SK-N-DZ (cell line): Measurements from ENCODE around the gene CHAF1B.
"Not testable (repeated sequence)": the region's sequence is repeated elsewhere in the genome, so short reads cannot be mapped to it uniquely, and the experiment has no call there.

Experiments
- DNase-seq: peaks from one replicate; pipeline ENCODE4 v3.0.0-alpha.2; 2015; ENCODE audit warnings: low spot score

Gene CHAF1B

DNA sequence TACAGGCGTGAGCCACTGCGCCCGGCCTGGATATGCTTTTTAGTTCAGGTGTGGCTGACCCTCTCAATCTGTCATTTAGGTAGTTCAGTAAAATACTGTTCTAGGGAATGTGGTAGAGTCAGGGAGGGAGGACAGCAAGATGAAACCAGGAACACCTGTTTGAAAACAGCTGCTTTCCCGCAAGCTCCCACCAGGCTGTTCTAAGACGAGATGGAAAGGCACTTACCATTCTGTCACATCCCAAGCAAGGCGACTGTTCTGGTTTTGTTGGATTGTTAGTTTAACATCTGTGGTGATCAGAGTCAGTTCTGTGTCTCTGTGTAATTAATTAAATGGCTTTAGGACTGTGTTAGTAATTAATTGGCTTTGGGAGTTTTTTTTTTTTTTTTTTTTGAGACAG lies 2.9 kb downstream of the CHAF1B start:
- DNase-seq = no peak

DNA sequence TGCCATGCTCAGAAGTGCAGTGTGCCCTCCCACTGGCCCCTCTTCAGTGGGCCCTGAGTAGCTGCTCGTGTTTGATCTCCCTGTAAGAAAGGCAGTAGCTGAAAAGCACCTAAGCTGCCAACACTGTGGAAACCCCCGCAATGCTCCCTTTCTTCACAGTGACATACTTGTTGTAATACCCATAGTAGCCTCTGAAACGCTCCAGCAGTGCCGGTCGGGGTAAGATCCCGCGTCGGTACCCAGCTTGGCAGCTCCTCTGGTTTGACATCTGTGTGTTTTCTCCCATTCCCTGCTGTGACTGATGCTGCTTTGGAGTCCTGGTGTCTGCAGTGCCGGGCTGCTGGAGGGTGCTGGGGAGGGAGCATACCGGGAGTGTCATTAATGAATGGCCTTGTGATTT lies 3.6 kb downstream of the CHAF1B start:
- no peak for DNase-seq

DNA sequence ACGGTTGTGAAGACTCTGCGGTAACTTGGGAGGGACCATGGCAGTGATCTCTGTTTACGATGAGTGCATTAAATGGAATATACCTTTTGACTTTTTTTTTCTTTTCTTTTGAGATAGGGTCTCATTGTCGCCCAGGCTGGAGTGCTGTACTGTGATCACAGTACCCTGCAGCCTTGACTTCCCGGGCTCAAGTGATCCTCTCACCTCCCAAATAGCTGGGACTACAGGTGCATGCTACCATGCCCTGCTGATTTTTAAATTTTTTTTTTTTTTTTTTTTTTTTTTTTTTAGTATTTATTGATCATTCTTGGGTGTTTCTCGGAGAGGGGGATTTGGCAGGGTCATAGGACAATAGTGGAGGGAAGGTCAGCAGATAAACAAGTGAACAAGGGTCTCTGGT lies 6.5 kb downstream of the CHAF1B start:
- not testable (repeated sequence) for DNase-seq

DNA sequence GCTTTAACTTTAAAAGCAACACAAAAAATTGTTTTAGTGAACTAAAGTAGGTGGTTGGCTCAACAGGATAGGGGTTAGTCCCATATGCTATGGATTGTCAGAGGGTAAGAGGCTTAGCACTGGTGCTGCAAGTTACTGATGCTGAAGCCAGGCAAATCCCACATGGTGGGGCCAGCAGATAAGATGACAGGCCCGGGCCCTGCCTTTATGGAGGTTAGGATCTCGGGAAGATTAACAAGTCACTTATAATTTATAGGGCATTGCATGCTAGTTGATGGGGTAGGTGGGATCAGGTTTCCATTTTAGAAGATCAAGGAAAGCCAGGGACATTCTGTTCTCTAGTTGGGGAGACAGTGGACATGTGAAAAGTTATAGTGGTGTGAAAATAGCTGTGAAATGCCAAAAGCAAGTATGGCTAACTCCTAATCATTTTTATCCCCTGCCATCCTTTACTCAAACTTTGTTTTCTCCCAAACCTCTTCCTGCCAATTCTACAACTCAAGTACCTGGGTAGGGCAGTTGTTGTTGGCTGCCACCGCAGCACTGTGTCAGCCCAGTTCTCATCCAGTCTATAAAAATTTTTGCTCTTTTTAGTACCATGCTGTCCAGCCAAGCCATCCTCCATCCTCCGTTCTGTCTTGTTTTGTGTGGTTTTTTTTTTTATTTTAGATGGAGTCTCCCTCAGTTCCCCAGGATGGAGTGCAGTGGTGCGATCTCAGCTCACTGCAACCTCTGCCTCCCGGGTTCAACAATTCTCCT lies 10.3 kb downstream of the CHAF1B start:
- no peak for DNase-seq

DNA sequence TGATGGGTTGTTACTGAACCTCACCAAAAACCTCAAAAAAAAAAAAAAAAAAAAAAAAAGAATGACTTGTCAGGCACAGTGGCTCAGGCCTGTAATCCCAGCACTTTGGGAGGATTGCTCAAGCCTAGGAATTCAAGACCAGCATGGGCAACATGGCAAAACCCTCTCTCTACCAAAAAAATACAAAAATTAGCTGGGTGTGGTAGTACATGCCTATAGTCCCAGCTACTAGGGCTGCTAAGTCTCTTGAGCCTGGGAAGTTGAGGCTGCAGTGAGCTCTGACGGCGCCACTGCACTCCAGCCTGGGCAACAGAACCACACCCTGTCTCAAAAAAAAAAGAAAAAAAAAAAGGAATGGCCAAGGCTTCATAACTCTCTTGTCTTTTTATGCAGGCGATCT lies 11.1 kb downstream of the CHAF1B start:
- DNase-seq = no peak

DNA sequence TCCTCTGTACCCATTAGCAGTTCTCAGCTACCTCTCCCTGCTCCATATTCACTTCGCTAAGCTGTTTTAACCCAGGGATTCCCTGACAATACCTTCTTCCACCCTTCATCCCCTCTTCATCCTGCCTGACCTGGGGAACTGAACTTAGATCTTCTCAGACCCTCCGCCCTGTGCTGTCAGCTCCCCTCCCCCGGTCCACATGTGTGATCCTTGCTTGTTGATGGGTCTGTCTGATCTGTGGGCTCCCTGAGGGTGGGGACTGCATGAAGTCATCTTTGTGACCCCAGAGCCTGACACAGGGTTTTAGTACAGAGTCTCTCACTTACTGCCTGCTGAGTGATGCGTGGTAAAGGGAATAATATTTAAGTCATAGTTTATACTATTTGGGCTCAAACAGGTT lies 11.8 kb downstream of the CHAF1B start:
- DNase-seq = no peak

DNA sequence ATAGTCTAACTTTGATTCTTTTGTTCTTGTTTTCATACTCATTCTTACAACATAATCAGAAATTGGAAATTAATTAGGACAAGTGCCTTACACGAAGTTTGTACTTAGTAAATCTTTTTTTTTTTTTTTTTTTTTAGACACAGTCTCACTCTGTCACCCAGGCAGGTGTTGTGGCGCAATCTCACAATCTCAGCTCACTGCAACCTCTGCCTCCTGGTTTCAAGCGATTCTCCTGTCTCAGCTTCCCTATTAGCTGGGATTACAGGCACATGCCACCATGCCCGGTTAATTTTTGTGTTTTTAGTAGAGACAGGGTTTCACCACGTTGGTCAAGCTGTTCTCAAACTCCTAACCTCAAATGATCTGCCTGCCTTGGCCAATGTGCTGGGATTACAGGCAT lies 12.4 kb downstream of the CHAF1B start:
- DNase-seq = no peak

DNA sequence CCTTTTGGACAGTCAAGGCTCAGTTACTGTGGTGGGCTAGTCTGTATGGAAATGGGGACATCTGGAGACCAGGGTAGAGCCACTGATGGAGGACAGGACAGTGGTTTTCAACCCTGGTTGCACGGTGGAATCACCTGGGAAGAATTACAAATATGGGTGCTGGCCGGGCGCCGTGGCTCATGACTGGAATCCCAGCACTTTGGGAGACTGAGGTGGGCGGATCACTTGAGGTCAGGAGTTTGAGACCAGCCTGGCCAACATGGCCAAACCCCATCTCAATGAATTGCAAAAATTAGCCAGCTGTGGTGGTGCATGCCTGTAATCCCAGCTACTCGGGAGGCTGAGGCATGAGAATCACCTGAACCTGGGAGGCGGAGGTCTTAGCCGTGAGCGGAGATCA lies 14.5 kb downstream of the CHAF1B start:
- not testable (repeated sequence) for DNase-seq

DNA sequence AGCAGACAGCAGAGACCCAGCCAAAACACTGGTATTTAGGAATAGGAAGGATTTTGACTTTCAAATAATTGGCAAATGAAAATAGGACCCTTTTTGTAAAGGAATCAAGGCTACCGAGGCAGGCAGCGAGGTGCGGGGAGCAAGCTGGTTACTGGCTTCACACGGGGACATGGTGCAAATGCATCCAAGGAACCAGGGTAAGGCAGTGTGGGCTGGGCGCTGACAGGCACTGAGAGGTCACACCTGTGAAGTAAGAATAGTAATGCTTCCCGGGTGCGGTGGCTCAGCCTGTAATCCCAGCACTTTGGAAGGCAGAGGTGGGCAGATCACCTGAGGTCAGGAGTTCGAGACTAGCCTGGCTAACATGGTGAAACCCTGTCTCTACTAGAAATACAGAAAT lies 15.5 kb downstream of the CHAF1B start:
- DNase-seq = no peak

DNA sequence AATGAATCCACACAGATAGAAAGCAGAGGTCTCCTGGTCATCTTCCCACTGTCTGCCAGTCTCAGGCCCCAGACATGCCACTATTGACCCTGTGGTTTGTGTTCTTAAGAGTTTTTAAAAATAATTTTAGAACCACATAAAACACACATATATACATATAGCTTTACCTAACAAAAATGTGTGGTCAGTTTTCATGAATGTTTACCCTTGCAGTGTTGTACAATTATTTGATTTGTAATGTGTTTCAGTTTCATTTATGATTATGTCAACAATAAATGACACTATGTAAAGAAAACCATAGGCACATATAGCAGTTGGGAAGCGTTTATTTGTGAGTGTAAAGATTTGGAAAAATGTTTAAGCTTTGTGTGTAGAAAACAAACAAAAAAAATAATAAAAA lies 17.1 kb downstream of the CHAF1B start:
- DNase-seq = no peak

DNA sequence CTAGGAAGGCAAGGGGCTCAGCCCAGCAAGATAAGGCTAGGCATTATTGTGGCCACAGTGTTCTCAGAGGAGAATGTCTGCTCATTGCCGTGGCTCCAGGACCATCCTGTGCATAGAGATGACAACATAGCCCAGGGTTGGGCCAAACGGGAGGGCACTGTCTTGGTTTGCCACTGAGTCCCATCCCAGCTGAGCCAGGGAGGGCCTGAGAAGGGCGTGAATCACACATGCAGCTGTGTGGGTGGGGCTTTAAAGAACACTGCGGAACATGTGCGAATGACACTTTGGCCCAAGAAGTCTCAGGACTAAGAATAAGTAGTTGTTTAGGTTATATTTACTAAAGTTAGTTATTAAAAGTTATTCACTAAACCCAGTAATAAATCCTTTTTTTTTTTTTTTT lies 18.5 kb downstream of the CHAF1B start:
- no peak for DNase-seq

DNA sequence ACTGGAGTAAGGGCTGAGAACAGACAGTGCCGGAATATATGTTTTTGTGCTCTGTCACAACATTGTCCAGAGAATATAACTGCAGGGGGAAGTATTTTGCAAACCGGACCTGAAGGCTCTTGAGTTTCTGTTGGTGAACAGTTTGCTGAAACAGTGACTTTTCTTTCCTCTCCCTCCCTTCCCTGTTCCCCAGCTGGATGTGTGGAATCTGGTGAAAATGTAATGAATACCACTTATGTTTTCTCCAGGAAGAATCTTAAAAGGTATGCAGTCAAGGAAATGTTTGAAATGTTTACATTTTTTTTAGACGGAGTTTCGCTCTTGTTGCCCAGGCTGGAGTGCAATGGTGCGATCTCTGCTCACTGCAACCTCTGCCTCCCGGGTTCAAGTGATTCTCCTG lies 23.4 kb downstream of the CHAF1B start:
- no peak for DNase-seq

DNA sequence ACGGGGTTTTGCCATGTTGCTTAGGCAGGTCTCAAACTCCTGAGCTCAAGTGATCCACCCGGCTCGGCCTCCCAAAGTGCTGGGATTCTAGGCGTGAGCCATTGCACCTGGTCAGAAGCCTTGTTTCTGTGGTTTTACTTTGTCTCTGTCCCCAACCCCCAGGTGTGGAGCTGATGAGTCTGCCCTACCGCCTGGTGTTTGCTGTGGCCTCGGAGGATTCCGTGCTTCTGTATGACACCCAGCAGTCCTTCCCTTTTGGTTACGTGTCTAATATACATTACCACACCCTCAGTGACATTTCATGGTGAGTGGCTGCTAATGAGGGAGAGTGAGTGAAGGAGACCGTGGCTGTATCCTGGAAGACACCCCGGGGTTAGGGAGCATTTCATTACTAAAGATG lies 26.1 kb downstream of the CHAF1B start:
- no peak for DNase-seq

DNA sequence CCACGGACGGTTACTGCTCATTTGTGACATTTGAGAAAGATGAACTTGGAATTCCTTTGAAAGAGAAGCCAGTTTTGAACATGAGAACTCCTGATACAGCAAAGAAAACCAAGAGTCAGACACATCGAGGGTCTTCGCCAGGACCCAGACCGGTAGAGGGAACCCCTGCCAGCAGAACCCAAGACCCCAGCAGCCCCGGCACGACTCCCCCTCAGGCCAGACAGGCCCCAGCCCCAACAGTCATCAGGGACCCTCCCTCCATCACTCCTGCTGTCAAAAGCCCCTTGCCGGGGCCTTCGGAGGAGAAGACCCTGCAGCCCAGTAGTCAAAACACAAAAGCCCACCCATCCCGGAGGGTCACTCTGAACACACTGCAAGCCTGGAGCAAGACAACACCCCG lies 27.7 kb downstream of the CHAF1B start:
- no peak for DNase-seq

DNA sequence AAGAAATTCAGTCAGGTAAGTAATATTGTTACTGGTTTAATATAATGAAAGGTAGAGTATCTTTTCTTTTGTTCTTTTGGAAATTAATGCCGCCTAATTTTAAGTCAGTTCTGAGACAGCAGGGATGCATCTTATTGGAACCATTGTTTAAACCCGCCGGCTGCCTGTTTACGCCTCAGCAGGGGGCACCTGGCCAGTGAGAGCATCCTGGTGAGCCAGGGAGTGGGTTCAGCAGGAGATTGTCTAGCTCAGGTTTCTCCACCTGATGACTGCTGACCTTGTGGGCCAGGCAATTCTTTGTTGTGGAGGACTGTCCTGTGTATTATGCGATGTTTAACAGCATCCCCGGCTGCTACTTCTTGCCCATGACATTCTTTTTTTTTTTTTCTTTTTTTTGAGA lies 30.2 kb downstream of the CHAF1B start:
- DNase-seq = no peak

DNA sequence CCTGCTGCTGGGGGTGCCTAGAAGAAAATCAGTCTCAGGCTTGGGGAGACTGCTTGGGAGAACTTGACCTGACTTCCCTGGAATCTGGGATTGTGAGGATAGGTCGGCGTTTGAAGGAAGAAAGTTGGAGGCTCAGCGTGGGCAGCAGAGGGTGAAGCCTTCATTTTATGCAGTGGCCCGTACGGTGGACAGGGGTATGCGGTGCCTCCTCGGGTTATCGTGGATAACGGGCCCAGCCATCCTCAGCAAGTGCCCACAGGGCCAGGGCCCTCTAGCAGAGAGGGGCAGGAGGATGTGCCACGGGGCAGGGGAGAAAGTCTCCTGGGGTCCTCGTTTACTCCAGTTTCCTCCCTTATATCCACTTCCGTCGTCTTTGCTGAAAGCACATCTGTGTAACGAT lies 34.0 kb downstream of the CHAF1B start:
- DNase-seq = no peak

DNA sequence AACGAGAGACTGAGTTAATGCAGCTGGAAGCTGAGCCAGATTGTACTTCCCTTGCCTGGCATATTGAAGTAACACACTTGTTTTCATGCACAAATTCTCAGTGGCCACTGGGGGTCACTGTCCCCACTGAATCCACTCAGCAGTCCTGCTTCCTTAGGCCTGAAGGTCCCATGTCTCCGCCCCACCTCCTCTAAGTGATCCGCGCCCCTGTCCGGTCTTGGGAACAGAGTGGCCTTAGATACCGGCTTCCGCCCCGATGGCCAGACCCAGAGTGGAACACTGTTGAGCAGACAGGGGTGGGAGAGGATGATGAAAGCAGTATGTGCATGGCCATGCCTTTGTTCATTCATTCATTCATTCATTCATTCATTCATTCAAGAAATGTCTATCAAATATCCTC lies 34.8 kb downstream of the CHAF1B start:
- peak; percentile 73 for DNase-seq

DNA sequence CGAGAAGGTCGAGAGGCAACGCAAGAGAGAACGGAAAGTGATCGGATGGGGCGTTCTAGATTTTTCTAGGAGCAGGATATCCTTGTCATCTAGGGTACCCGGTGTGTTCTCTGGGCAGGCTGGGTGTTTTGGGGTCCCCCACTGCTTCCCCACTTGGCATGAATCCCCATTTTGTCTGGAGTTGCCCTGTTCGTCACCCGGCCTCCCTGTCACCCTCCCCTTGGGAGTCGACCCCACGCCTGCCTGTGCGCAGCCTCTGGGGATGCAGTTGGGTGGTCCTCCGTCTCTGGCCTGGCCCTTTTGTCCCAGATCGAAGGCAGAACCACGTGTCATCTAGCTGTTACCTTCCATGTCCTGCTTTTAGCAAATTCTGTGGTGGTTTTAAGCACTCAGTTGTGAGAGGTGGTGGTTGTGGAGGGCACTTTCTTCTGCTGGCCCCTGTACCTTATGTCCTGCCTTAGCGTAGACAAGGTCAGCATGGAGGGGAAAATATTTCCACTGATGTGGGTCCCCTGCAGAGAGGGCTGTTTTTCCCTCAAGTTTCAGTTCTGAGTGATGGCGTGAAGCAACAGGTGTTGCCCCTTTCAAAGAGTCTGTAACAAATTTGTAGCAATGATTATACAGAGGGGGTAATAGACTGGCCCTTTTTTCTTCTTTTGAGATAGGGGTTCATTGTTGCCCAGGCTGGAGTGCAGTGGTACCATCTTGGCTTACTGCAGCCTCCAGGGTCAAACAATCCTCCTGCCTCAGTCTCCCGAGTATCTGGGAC lies 35.6 kb downstream of the CHAF1B start:
- no peak for DNase-seq

DNA sequence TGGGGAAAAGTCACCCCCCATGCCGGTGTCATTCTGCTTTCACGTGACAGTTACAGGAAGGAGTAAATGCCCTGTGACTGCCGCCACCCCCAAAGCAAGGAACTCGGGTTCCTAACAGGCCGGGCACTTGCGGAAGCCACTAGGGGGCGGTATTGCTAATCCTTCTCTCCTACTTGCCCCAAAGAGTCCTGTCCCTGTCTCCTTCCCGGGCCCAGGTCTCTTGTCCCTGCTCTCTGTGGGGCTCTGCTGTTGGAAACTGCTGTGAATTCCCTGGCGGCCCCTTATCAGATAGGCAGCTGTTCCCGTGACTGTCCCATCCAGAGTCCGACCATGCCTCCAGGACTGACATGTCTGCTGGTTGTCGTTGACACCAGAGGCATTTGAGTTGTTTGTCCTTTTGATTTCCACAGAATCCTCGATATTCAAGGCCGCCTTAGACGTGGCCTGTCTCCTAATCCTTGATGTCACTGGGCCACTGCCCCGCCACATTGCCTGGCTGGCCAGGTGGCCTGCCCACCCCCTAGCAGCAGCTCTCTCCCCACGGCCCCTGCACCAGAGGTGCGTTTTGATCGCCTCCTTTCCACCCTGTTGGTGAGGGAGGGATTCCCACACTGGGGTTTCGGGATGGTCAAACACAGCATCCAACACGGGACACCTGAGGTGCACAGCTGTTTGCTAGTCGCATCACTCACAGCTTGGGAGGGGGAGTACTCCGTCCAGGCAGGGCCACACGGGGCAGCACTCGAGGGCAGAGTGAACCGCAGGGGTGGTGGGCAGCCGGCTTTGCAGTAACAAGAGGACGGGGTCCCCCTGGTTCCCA lies 37.3 kb downstream of the CHAF1B start:
- peak; percentile 69 for DNase-seq

DNA sequence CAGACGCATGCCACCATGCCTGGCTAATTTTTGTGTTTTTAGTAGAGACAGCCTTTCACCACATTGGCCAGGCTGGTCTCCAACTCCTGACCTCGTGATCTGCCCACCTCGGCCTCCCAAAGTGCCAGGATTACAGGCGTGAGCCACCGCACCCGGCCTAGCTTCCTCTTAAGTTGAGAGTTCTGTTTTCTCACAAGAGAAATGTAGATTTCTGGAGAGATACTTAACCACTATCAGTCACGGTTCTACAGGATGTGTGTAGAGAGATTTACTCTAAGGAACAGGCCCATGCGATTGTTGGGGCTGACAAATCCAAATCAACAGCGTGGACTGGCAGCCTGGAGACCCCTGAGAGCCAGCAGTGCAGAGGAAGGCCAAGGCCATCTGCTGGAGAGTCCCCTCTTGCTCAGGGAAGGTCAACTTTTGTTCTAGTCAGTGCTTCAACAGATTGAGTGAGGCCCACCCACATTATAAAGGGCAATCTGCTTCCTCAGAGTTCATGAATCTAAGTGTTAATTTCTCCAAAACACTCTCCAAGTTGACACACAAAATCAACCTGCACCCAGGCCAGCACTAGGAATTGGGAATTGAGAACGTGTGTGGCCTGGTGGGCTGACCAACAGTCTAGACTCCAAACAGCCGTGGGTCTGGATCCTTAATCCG lies 38.7 kb downstream of the CHAF1B start:
- DNase-seq = no peak

DNA sequence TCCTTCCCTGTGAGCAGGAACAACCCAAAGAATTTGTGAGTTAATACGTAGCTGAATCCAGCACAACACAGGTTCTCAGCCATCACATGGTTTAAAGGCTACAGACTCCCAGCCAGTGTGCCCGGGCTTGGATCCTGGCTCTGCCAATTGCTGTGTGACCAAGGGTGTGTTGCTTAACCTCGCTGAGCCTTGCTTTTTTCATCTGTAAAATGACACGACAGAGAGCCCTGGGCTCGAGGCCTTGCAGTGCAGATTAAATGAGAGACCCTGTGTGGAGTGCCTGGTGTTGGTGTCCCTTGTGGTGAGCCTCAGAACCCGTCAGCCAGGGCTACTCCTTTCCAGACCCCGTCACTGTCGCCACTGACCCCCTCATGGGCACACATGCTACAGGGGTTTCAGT lies 39.4 kb downstream of the CHAF1B start:
- DNase-seq = no peak

DNA sequence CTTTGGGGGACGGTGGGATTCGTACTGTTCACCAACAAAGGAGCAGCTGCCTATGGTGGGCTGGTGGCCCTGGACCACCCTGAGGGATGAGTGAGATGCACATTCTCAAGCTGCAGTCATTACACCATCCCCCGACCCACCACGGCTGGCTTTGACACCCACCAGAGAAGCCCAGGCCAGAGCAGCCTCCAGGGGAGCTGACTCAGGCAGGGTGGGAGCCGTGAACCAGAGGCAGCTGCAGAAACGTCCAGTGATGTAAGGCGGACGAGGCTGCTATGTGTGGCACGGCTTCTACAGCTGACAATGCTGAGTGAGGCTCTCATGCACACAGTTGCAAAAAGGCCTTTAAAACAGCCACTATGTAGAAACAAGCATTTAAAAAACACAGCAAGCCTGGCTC lies 40.1 kb downstream of the CHAF1B start:
- DNase-seq = no peak
